Activated naive CD4-positive, alpha-beta T cell treated with Interleukin-2 at 50 U/mL for 16 hours (primary cell): ENCODE measurements around the gene ZC3H13.

Experiments used
- DNase-seq: peaks from one replicate; pipeline ENCODE4 v3.0.0-alpha.2; 2020

ZC3H13 gene

DNA sequence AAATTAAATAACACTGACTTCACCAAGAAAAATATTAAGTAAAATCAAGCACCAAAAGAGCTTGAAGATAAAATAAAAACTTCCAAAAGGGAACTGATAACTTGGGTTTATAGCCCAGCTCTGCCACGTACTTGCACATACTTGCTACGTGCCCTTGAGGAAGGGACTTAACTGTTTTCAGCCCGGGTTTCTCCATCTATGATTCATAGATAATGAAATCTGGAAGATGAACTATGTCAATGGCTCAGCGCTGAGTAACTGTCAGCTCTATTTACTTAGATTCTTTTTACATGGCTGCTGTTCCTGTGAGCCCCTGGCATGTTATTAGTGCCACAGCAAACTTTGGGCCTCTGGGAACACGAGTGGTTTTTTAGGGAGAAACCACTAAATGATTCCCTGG lies 9.6 kb upstream of the ZC3H13 start:
- DNase-seq = no peak

- no peak for DNase-seq
These were observed 6.9 kb upstream of the ZC3H13 start for GRCh38 chr13:46059405-46059804.

GRCh38 chr13:46058268-46058667 lies 5.7 kb upstream of the ZC3H13 start:
- DNase-seq = no peak

DNA sequence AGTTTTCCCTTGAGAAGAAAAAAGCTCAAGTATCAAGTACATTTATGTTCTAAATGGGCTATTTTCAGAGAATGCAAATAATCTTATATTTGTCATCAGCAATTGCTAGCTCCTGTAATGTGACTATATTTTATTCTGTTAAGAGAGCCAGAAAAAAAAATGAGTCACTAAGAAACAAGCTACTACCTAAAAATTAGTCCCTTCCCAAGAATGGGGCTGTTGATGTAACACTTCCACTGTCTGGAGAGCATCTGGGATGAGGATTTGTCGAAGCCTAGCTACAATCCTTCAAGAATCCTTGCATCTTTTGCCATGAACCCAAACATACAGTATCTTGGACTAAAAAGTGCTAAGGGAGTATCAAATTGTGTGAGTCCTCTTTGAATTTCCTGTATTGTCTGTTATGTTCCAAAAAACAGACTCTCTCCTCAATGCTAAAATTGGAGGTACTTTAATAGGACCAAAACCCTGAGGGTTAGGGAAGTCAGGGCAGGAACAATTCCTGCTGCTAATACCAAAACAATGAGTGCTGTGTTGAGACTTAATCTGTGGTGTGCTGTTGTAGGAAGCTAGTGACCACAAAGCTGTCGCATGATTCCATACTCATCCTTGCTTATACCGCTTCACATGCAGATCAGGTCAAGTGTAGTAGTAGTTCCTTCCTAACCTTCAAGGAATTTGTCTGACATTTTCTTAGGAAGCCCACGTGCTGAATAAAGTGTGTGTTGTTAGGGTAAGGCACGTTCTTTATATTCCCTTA lies 4.9 kb upstream of the ZC3H13 start:
- DNase-seq = no peak

DNA sequence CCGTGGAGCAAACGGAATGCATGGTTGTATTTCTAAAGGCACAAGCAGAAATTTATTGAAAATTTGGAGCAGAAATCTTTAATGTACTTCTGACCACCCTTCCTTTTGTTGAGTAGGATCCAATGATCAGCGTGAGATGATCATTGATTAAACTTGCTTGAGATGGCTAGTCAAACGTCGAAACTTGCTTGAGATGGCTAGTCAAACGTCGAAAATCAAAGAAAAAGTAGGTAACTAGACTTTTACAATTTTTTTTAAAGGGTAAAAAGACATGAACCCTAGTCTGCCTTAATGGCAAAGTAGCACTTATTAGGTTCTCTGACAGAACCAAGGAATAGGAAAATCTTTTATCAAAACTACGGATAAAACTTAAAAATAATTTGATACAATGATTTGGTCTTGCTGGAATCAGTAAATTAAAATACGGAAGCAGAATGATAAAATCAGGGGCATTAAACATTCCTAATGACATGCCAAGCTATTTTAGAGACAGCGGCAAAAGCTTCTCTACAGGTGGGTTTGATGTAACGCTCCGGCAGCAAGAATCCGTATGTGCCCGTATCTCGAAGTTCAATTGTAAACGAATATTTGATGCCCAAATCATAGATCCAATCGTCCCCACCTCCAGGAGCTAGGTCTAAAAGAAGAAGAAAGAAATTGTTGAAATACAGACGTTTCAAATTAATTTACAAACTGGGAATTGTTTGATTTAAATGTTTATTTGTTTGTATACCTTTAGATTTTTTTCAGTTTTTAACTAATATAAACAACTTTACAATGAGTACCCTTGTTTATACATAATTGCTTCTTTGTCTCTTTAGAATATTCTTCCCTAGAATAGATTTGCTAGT lies 841 bp upstream of the ZC3H13 start:
- no peak for DNase-seq

DNA sequence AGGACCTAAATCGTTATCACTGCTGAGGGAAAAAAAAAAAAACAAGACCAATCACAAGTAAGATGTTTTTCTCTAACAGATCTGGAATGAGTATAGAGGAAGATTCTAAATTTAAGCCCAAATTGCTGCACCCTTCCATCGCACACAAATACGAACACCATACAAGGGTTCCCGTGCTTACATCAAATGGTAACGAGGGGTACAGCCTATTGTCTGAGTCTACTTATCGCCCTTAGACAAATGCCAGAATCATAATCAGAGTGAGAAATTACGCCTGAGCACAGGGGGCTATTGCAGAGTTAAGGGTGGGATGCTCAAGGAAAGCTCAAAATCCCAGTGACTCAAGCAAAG lies 603 bp downstream of the ZC3H13 start:
- no peak for DNase-seq

- no peak for DNase-seq
These were observed 1.8 kb downstream of the ZC3H13 start for GRCh38 chr13:46050771-46051170.

- no peak for DNase-seq
These were observed 7.1 kb downstream of the ZC3H13 start for GRCh38 chr13:46045424-46045823.

- no peak for DNase-seq
These were observed 8.9 kb downstream of the ZC3H13 start for GRCh38 chr13:46043647-46044046.

DNA sequence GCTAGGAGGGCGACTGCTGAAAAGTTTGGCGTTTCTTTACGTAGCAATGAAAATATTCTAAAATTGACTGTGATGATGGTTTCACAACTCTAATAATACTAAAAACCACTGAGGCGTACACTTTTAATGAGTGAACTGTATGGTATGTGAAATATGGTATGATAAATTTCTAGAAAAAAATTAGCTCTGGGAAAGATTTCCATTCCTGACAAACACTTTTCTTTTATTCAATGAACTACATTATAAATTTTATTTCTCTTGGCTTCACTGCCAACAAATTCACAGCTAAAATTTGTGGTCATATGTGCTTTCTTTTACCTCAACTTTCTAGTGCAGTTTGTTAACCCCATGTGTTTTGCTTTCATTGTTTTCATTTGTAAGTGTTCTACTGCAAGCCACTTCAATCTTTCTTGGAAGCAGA lies 11.1 kb downstream of the ZC3H13 start:
- no peak for DNase-seq

GRCh38 chr13:46040763-46041162 lies 11.8 kb downstream of the ZC3H13 start:
- no peak for DNase-seq

DNA sequence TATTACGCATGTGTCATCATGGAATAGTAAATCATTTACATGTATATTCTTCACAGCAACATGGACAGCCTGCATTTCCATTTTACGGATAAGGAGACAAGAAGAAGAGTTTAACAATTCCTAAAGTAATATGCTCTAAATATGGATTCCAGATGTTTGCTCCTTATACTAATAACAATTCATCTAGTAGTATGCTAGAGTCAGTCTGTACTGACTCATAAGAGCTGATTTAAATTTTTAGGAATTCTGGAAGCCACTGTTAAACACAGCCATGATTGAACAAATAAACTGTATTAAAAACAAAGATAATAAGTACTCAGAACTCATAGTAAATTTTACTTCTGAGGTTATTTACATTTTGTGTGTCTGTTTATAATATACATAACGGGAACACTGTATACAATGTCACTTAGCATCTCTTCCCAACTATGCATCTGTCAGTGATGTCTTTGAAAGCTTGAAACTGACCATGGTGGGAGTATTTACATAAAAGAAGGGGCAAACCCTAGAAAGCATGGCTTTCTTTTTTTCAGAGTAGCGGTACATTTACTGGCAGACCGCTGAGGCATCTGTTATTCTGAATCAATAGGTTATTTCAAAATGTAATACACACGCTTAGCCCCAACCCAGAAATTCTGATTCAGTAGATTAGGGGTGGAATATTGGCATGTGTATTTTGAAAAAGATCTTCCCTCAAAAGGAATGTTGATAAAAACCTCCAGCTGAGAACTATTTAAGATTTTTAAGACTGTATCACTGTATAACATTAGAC lies 12.9 kb downstream of the ZC3H13 start:
- DNase-seq = no peak

DNA sequence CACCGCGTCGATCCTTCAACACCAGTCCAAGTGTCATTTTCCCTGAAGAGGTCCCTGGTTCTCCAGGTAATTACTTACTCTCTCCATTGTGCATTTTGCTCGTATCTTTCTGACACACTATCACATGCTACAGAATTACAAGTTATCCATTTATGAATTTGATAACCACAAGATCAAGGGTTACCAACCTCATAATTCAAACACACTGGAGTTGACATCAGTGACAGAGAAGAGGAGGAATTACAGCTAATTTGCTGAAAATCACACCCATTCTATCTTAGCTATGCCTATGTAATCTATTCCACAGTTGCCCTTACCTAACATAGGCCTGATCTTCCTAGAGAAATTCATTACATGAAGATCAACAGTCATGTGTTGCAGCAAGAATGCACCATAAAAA lies 14.2 kb downstream of the ZC3H13 start:
- no peak for DNase-seq

DNA sequence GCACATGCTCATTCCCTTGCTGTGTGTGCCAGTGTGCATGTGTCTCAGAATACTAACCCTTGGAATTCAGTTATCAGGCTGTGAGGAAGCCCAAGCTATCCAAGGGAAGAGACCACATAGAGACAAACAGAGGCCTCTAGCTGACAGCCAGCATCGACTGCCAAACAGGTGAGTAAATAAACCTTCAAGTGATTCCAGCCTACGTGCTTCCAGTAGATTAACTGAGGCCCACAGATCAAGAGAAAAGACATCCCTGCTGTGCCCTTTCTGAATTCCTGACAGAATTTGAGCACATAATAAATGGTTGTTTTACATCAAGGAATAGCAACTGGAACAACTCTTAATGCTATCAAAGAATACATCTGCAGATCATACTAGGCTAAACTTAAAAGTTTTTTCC lies 17.5 kb downstream of the ZC3H13 start:
- DNase-seq = no peak

DNA sequence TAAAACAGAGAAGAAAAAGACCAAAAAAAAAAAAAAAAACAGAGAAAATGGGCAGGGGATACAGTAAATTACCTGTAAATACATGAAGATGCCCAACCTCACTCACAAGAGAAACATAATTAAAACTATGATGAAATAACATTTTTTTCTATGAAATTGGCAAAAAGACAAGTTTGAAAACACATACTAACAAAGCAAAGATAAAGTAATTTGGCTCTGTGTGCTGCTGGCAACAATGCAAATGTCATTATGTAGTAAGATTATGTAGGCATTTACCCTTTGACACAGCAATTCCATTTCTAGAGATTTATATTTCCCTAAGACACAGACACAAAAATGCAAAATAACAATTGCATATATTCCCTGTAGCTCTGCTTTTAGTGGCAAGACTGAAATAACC lies 20.2 kb downstream of the ZC3H13 start:
- DNase-seq = no peak

GRCh38 chr13:46031581-46032263 lies 20.8 kb downstream of the ZC3H13 start:
- DNase-seq = no peak

- no peak for DNase-seq
These were observed 27.4 kb downstream of the ZC3H13 start for GRCh38 chr13:46025157-46025556.

DNA sequence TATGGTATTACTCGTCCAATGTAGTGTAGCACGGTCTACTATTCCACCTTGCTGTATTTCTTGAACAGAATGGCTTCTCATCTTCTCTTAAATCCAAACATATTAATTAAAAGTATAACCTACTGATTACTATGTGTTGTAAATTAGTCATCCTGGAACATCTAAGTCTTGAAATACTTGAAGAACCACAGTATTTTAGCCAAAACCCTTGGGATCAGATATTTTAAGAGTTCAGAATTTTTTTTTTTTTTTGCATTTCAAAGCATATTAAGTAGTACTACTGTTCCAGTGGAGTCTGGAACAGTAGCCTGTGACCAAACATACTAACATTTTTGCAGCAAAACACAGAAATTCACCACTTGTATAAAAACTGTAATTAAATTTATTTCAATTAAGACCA lies 30.1 kb downstream of the ZC3H13 start:
- no peak for DNase-seq

DNA sequence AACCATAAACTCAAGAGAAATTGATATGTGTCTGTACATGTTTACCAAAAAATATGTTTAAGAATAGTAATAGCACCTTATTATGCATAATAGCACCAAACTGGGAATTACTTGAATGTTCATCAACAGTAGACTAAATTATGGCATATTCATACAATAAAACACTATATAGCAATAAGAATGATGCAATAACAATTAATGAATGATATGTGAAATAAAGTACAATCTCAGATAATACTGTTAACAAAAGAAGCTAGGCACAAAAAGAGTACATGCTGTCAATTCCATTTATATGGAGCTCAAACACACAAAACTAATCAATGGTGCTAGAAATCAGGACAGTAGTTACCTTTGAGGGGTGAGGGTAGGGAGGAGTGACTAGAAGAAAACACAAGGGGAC lies 36.3 kb downstream of the ZC3H13 start:
- no peak for DNase-seq

- DNase-seq = no peak
These were observed 37.2 kb downstream of the ZC3H13 start for GRCh38 chr13:46015366-46015765.

DNA sequence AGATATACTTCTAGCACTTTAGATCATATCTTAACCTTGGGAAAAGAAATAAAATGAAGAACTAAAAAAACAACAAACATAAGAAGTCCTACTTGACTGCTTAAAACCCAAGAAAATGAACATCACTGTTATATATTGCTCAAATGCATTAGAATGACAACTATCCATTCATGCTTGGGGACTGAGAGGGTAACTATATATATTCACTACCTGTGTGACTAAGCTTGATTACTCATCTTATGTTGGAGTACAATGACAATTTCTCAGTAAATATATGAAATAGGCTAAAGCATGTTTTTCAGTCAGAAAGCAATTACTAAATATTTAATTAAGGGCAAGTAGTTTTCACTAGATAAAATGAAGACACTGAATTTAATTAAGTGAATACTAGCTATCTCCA lies 40.1 kb downstream of the ZC3H13 start:
- no peak for DNase-seq

DNA sequence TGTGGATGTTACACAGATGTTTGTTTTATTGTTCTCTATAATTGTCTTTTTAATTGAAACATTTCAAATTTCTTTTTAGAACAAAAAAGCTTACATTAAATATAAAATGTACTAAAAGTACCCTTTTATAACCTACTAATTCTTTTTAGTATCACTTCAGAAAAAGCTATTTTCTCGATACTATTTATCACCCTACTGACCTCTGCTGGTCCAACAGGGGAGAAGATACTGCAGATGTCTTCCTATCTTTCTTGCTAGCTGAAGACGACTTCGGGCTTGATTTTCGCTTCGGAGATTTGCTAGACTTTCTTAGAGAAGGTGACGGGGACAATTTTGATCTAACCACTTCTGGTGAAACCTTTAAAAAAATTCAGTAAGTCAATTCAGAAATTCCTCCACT lies 42.4 kb downstream of the ZC3H13 start:
- no peak for DNase-seq

DNA sequence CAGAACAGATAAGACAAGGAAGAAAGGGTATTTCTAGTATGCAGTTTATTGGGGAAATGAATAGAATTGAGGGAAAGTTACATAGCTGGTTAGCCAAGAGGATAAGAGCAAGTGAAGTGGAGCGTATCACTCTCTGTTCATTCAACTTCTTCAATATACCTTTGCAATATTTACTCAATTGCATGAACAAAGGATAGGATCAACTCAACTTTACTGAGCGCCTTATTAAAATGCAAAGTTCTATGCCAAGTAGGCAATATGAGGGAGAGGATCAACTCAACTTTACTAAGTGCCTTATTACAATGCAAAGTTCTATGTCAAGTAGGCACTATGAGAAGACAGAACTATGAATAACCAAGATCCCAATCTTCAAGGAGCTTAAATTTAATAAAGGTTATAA lies 43.9 kb downstream of the ZC3H13 start:
- DNase-seq = no peak
